Neural progenitor cell (in vitro differentiated cells): ENCODE results near the gene MPP7.

Experiments used
- EZH2 ChIP-seq: fragments of 200-600 bp; sonication (generic); IDR thresholded peaks from 2 replicates; pipeline ENCODE4 v1.6.1; 2017; ENCODE audit warnings: antibody characterized with exemption, mild to moderate bottlenecking, moderate library complexity
- EZH2phosphoT487 ChIP-seq: fragments of 200-600 bp; sonication (generic); IDR thresholded peaks from 2 replicates; pipeline ENCODE4 v1.6.1; 2017; ENCODE audit warnings: antibody characterized with exemption
- TF ChIP-seq, protein P1 (sequence below): fragments of 200-600 bp; sonication (generic); IDR thresholded peaks from 2 replicates; pipeline ENCODE4 v1.5.1; 2017; ENCODE audit warnings: antibody characterized with exemption, mild to moderate bottlenecking

DNA sequence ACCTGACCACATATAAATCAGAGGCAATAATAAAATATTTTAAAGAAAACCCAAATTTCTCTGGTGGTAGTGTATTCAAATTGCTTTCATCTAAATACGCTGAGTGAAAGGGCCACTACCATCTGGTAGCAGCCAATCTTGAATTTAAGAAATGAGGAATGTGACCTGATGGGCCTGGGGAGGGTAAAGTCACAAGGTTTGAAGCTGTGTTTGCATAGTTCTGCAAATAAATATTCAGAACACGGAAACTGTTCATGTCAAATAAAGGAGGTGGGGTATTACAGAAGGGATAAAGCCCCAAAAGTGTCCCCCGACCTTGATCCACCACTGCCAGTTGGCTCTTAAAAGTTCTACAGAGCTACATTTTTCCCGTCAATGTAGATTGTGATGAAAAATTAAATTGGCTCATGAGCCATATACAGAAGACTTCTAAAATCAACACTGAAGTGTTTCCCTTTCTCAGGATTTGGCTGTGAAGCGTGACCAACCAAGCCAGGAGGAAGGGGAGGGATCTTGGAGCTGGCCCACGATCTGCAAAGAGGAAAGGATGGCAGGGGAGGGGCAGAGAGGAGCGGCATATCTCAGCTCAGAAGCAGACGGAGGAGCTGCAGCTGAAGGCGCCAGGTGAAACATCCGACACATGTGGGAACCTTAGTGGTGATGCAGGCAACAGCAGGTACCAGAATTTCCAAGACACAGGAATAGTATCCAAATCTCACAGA lies 39.6 kb downstream of the MPP7 start:
- TF ChIP-seq, protein P1, sequence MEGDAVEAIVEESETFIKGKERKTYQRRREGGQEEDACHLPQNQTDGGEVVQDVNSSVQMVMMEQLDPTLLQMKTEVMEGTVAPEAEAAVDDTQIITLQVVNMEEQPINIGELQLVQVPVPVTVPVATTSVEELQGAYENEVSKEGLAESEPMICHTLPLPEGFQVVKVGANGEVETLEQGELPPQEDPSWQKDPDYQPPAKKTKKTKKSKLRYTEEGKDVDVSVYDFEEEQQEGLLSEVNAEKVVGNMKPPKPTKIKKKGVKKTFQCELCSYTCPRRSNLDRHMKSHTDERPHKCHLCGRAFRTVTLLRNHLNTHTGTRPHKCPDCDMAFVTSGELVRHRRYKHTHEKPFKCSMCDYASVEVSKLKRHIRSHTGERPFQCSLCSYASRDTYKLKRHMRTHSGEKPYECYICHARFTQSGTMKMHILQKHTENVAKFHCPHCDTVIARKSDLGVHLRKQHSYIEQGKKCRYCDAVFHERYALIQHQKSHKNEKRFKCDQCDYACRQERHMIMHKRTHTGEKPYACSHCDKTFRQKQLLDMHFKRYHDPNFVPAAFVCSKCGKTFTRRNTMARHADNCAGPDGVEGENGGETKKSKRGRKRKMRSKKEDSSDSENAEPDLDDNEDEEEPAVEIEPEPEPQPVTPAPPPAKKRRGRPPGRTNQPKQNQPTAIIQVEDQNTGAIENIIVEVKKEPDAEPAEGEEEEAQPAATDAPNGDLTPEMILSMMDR, result no peak
- no peak for TF ChIP-seq EZH2
- no peak for TF ChIP-seq EZH2phosphoT487
